ENCODE data around the gene HPS1.

HPS1 gene

DNA sequence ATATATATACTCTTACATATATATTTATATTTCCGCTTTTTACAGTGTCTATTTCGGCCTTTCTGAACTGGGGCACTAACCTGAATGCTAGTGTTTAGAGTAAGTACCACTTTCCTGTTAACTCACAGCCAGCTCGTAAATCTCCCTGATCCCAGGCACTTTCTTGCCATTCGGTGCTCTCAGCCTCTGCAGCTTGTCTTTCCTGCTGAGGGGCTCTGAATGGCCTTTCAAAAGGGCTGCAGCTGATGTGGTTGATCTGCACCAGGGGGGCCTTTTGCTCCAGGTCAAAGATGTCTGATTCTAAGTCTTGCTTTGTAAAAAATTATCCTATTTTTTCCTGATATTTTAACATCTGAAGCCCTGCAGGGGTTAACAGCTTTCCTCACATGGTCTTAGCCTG is 25.5 kb upstream of the HPS1 start:
- TF ChIP-seq ZFX (IDR thresholded peaks at IDR 0.05): no peak
- TF ChIP-seq, protein P1, sequence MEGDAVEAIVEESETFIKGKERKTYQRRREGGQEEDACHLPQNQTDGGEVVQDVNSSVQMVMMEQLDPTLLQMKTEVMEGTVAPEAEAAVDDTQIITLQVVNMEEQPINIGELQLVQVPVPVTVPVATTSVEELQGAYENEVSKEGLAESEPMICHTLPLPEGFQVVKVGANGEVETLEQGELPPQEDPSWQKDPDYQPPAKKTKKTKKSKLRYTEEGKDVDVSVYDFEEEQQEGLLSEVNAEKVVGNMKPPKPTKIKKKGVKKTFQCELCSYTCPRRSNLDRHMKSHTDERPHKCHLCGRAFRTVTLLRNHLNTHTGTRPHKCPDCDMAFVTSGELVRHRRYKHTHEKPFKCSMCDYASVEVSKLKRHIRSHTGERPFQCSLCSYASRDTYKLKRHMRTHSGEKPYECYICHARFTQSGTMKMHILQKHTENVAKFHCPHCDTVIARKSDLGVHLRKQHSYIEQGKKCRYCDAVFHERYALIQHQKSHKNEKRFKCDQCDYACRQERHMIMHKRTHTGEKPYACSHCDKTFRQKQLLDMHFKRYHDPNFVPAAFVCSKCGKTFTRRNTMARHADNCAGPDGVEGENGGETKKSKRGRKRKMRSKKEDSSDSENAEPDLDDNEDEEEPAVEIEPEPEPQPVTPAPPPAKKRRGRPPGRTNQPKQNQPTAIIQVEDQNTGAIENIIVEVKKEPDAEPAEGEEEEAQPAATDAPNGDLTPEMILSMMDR (conservative IDR thresholded peaks at IDR 0.05): no peak
- no peak overlapping the region for H3K27ac ChIP-seq

DNA sequence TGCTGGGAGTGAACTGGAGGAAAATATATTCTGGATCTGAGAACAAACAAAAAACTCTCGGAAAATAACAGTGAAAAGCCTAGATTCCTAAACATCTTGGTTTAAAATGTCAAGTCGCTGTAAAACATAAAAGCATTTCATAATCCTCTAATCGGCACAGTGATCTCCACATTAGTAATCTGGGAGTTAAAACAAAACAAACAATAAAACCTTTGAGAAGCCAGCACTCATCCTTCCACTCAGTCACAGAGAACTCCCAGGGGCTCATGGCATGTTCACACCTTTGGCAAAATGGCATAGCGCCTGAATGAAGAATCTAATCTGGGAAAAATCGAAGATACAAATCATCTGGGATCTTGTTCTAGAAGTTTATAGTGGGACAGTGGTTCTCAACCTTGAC is 24.1 kb upstream of the HPS1 start:
- H3K27ac ChIP-seq: peak overlapping the region; percentile 22; the same call in 1 of the 2 replicates
- TF ChIP-seq ZFX (IDR thresholded peaks at IDR 0.05): no peak
- TF ChIP-seq, protein P1 (conservative IDR thresholded peaks at IDR 0.05): no peak

DNA sequence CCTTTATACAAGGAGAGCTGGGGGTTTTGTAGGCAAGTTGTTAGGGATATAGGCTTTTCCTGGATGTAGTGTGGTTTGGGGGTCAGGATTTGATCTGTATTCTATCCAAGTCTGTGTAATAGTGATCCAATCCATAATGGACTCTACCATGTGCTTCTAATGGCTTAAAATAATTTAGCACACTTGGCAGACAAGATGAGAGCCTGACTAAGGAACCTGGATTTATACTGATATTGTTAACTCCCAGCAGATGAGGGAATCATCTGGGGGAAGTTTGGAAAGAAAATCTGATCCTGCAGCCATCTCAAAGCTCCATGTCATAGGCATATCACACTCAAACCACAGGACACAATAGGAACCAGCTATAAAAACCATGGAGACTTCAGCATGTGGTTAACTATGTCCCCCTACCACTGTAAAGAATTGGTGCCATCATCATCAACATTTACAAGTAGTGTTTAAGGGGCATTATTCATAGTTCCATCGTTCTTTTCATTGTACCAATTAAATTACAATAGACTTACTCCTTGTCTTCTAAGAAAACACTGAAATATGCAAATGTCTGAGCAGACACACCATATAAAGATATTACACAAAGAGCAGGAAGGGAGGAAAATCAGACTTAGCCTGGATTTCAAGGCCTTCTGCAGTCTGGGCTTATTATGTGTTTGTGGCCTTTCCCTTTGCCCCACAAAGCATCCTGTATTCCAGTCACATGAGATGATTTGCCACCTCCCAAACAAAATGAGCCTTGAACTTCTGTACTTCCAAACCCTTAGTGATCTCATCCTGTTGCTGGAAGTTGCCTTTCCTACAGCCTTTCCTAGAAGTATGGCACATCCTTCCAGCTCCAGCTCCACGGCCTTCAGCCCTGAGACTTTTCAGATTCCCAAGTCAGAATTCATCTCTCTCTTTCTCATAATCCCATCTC is 22.5 kb upstream of the HPS1 start:
- TF ChIP-seq ZFX (IDR thresholded peaks at IDR 0.05): no peak
- TF ChIP-seq, protein P1 (conservative IDR thresholded peaks at IDR 0.05): no peak
- no peak overlapping the region for H3K27ac ChIP-seq

DNA sequence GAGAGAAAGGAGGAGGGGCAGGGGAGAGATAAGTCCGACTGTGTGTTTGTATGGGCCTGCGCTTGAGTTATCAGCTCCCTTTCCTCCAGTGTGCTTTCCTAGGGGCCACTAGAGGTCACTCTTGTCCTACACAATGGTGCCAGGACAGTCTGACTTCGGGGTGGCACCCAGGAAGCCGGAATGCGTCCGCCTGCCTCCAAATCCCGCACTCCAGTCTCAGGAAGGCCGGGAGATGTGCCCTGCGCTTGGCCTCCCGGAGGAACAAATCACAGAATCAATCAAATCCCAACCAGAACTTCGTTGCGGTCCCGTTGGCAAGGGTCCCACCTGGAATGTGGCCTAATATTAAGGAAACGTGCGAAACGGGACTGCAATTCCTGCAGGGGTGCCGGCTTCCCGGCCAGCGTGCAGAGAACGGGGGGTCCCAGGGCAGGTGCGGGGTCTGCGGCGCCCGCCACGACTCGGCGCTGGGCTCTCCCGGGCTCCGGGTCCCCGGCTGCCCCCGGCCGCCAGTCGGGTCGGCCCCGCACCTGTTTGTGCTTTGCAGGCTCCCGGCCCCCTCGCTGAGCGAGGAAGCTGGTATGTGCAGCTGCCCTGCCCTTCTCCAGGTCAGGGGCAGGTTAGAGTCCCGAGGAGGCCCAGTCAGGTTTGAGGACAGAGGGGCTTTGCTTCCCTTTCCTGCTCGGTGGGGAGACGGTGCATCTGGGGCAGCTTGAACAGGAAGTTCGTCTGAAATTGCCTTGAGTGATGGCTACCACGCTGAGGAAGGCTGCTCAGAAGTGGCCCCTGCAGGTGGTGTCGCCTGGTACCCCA is 21.0 kb upstream of the HPS1 start:
- no peak overlapping the region for H3K27ac ChIP-seq
- TF ChIP-seq ZFX (IDR thresholded peaks at IDR 0.05): no peak
- TF ChIP-seq, protein P1 (conservative IDR thresholded peaks at IDR 0.05): peak; percentile 87

DNA sequence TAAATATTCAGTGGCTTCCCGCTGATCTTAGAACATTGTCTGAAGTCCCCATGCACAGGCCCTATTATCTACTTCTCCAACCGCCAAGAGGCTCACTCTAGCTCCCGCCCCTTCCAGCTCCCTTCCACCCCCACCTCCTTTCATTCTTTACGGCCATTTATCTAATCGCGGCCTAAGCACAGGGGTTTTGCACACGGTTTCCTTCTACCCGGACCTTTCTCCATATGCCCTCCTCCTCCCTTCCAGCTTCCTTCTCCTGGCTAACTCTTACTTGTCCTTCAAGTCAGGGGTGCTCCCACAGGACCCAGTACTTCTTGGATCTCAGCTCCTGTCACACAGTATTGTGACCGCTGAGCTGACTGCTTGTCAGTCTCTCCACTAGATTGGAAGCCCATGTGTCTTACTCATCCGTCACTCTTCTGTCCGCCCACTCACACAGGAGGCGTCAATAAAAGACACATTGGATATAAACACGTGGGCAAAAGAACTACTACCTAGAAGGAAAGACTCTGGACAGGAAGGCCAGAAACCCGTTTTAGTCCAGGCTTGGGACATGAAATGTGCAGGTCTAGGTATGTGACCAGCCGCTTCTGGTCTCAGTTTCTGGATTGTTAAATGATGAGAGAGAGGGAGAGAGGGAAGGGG is 20.2 kb upstream of the HPS1 start:
- no peak for TF ChIP-seq ZFX (IDR thresholded peaks at IDR 0.05)
- TF ChIP-seq, protein P1 (conservative IDR thresholded peaks at IDR 0.05): no peak

DNA sequence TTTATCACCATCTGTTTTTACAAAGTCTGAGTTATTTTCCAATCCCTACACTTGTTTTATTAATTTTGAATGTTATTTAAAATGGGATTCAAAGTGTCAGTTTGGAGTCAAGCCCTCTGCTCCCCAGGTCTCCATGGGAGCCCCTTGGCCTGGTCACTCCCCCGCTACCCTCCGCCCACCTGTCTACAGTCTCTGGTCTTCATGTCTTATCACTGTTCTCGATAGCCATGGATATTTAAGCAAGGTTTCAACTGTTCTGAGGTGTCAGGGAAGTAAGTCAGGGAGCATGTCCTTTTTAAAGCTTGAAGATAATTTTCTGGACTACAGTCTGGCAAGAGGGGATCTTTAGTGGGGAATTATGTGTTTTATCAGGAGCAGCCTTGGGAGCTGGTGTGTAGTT is 19.1 kb upstream of the HPS1 start:
- no peak for TF ChIP-seq ZFX (IDR thresholded peaks at IDR 0.05)
- TF ChIP-seq, protein P1 (conservative IDR thresholded peaks at IDR 0.05): no peak
- H3K27ac ChIP-seq: no peak overlapping the region

More for the DNA sequence above, 20.2 kb upstream of the HPS1 start:
- no peak overlapping the region for H3K27ac ChIP-seq

All from C4-2B (cell line).